SK-MEL-5 (cell line): ENCODE results near the gene PMM1. TPM values are rescaled to one million over a fixed set of nuclear protein-coding genes. Genes with fewer than 3 reads are reported as not detected.
A peak's percentile ranks its signal among the peaks of the same experiment; 100 is the strongest.
"Not testable (repeated sequence)": the region's sequence is repeated elsewhere in the genome, so short reads cannot be mapped to it uniquely, and the experiment has no call there.

ENCODE experiments used
- DNase-seq: peaks from one replicate; pipeline ENCODE4 v3.0.0-alpha.2; 2016; ENCODE audit warnings: low read depth, low spot score
- in situ Hi-C: cut with HindIII; loops from 2 replicates; pipeline ENCODE4 v1.10.0; 2016; ENCODE audit warnings: low sequenced_read_pairs, high pct_unique_total_duplicates, low pct_unique_long_range_greater_than_20kb
- total RNA-seq: library from RNA; depleted of rRNA; stranded (reverse); fragments of >200 nt; shearing (Covaris generic); gene quantifications from 2 replicates; pipeline ENCODE4 v1.2.3, GENCODE V29; 2014

Gene PMM1
- total RNA-seq, 1 experiment from 2014 or later: 8.2 TPM

DNA sequence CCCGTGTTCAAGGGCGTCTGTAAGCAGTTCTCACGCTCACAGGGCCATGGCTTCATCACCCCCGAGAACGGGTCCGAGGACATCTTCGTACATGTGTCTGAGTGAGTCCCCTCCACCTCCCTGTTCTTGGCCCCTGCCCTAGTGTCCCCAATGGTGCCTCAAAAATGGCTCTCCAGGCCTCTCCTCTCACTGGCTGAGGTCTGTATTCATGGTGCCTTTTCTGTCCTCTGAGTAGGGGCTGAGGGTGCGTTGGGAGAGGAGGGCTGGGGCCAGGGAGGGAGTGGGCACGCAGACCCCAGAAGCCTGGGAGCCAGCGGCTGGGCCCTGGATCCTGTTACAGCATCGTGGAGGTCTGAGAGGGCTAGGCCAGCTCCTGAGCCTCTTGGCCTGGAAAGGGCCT is 16.0 kb downstream of the PMM1 start:
- DNase-seq: no peak
- in situ Hi-C loops: no loop called here

DNA sequence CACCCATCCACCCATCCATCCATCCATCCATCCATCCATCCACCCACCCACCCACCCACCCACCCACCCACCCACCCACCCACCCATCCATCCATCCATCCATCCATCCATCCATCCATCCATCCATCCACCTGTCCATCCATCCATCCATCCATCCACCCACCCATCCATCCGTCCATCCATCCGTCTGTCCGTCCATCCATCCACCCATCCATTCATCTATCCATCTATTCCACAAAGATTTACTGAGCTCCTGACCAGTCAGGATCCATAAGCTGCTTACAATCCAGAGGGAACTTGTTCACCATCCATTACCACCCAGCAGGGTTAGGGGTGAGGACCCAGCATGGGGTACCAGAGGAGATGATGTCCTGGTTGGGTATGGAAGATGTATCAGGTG is 17.3 kb downstream of the PMM1 start:
- in situ Hi-C loops, DNase-seq: not testable (repeated sequence)

DNA sequence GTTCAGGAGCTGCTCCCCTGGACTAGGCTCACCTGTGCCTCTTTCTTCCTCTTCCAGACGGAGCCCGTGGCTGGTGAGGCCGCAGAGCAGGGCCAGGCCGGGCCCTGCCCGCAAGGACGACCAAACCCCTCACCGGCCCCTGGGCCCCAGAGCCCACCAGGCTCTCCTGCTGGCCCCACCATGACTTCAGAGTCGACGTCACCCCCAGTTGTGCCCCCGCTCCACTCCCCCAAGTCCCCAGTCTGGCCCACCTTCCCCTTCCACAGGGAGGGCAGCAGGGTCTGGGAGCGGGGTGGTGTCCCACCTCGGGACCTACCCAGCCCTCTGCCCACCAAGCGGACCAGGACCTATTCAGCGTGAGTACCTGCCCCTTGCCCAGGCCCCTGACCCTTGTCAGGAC is 17.9 kb downstream of the PMM1 start:
- no peak for DNase-seq
- in situ Hi-C loops: no loop called here

- DNase-seq: no peak
- in situ Hi-C loops: no loop called here
These were observed 19.4 kb downstream of the PMM1 start for GRCh38 chr22:41570221-41570620.

- in situ Hi-C loops: no loop called here
- DNase-seq: no peak
These were observed 20.8 kb downstream of the PMM1 start for GRCh38 chr22:41568811-41569210.

DNA sequence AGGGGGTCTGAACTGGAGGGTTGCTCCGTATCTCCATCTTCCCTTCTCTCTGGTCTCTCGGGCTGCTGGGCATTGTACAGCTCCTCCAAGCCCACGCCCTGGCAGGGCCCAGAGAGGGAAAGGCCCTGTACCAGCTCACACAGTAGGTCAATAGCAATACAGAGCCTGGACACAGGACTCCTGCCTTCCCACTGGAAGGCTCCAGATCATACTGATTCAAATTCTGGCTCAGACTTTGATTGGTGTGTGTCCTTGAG is 22.2 kb downstream of the PMM1 start:
- in situ Hi-C loops: no loop called here

DNA sequence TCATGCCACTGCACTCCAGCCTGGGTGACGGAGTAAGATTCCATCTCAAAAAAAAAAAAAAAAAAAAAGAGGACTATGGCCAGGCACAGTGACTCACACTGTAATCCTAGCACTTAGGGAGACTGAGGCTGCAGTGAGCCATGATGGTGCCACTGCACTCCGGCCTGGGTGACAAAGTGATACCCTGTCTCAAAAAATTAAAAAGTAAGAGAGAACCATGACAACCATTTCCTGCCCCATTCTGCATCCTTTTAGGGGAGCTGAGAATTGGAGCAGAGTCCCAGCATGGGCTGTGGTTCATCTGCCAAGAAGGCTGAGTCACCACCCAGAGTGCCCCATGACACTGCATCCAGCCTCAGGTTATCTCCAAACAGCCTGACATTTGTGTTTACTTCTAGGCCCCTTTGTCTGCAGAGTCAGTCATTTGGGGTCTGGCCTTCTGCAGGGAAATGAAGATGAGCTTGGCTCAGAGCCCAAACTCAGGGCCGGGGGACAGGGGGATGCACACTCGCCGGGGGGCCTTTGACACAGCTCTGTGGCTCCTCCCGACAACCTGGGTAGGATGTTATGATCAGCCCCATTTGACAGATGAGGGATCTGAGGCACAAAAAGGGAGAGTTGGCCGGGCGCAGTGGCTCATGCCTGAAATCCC is 24.1 kb downstream of the PMM1 start:
- in situ Hi-C loops: no loop called here
- peak; percentile 95 for DNase-seq

More for the DNA sequence above, 22.2 kb downstream of the PMM1 start:
- no peak for DNase-seq

DNA sequence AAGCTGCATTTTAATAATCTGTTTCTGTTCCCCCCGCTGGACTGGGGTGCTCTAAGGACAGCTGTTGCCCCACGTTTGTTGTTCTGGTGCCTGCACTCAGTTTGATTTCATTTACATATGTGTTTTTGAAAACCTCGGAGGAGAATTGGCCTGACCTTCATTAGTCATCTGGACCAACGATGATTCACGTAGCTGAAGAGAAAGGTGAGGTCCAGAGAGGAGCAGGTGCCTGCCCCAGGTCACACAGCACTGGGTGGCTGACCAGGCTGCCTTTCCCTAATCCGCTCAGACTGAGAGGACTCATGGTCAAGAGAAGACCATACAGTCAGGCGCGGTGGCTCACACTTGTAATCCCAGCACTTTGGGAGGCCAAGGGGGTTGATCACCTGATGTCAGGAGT is 25.1 kb downstream of the PMM1 start:
- in situ Hi-C loops: no loop called here
- no peak for DNase-seq

GRCh38 chr22:41563051-41563711 is 26.5 kb downstream of the PMM1 start:
- no peak for DNase-seq
- in situ Hi-C loops: no loop called here

GRCh38 chr22:41562461-41562860 is 27.2 kb downstream of the PMM1 start:
- no peak for DNase-seq
- in situ Hi-C loops: no loop called here

DNA sequence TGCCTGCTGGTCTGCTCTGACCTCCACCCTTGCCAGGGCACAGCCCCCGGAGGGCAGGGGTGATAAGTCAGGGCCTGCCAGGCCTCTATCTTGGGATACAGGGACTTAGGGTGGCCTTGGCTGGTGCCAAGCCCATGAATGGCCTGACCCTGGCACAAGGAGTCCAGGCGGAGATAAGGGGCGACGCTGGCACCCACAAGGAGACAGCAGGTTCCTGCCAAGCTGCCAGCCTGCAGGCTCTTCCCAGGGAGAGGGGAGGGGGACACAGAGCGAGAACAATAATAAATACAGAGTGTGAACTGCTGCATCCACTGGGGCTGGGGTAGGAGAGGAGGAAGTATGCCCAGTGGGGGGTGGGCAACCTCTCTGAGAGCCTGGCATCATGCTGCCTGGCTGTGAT is 27.9 kb downstream of the PMM1 start:
- in situ Hi-C loops: no loop called here

DNA sequence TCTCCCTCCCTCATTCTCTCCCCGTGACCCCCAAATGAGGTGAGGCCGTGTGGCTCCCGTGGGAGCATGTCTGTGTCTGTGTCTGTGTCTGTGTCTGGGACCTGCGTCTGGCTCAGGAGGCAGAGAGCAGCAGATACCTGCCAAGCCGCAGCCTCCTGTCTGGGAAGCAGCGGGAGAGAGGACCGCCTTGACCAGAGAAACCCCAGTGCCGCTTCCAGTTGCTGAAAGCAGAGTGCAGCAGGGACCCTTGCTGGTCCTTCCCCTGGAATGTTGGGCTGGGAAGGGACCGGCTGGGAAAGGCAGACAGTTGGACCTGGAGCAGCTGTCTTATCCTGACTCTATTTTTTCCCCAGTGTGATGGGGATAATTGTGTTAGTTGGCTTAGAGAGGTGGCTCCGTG is 28.3 kb downstream of the PMM1 start:
- no peak for DNase-seq
- in situ Hi-C loops: no loop called here

More for the DNA sequence above, 27.9 kb downstream of the PMM1 start:
- no peak for DNase-seq

DNA sequence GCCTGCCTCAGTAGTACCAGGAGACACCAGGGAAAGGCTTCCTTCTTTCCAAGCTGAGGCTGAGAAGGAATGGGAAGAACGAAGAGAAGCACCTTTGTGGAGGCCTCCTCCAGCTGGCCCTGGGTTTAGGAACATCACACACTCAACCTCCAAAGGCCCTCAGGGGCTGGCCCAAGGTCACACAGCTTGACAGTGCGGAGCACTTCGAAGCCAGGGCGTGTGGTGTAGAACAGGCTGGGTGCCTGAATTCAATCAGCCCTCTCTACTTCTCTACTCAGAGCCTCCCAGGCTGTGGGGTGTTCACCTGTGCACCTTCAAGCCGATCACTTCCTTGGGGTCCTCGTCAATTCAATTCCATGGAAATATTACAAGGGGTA is 29.6 kb downstream of the PMM1 start:
- in situ Hi-C loops: no loop called here
- DNase-seq: no peak

- in situ Hi-C loops, DNase-seq: not testable (repeated sequence)
These were observed 31.4 kb downstream of the PMM1 start for GRCh38 chr22:41558241-41558630.

- in situ Hi-C loops: no loop called here
- peak; percentile 49 for DNase-seq
These were observed 32.0 kb downstream of the PMM1 start for GRCh38 chr22:41557401-41558240.

- DNase-seq: no peak
- in situ Hi-C loops: no loop called here
These were observed 33.1 kb downstream of the PMM1 start for GRCh38 chr22:41556561-41556960.

DNA sequence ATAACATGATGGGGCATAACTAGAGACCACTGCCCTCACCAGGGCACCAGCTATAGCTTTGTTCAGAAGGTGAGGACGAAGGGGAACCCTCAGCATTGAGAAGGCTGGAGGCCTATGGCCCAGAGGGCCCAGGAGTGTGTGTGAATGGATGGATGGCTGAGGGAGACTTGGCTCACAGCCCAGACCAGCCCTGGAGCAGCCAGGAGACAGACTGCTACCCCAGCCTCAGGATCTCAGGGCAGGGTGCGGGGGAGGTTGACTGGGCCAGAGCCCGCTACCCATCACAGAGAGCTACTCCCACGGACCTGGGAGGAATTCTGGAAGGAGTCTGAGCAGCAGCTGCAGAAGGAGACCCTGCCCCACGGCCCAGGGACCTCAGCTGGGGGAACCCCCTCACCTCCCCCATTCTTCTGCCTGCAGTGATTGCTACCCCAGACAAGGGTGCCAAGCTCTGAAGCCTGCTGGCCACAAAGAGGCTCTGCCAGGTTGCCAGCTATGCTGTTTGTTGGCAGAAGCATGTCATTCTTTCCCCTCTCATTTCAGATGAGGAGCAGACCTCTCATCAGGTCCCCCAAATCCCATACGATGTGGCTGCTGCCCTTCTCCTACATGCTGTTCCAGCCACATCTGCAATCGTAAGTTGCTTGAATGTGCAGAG is 34.2 kb downstream of the PMM1 start:
- no peak for DNase-seq
- in situ Hi-C loops: no loop called here

DNA sequence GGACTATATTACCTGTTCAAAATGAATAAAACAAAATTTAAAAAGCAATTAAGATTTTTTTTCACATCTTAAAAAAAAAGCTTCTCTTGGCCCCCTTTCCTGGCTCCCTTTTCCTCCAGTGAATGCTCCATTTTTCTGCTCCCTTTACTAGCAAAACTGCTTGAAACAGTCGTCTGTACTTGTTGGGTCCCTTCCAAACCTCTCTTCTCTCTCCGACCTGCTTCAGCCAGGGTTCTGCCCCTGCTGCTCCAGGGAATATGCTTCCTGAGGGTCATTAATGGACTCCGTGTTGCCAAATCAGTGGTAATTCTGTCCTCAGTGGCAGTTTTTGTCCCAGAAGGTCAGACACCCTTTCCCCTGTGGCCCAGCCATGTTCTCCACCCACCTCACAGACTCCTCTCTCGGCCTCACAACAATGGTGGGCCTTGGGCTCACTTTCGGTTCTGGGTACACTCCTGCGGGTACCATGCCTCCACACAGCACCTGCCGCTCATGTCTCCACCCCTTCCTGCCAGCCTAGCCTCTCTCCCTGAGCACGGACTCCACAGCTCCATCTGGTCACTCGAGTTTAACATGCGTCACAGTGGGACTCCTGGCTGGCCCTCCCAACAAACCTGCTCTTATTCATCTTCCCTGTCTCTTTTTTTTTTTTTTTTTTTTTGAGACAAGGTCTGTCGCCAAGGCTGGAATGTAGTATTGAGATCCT is 37.6 kb downstream of the PMM1 start:
- in situ Hi-C loops: no loop called here

More for the DNA sequence above, 37.6 kb downstream of the PMM1 start:
- no peak for DNase-seq
